OCI-LY3 (cell line): Measurements from ENCODE around the gene RASGRP4.

ENCODE experiments used
- H2AFZ ChIP-seq: fragments of 200-600, 300-600 bp; shearing (Covaris generic); 2 replicates; pipeline ENCODE4 v1.6.0; 2014; ENCODE audit warnings: antibody characterized with exemption, low read depth, low read length
- H3K27ac ChIP-seq: fragments of 200-600, 300-600 bp; sonication (generic); 2 replicates; pipeline ENCODE4 v1.5.1; 2014; ENCODE audit warnings: mild to moderate bottlenecking, low read length, moderate library complexity, mixed read lengths
- H3K27me3 ChIP-seq: fragments of 200-600, 300-600 bp; sonication (generic); 2 replicates; pipeline ENCODE4 v1.6.1; 2014; ENCODE audit warnings: low read depth, low read length, mixed read lengths
- H3K36me3 ChIP-seq: fragments of 200-600, 300-600 bp; sonication (generic); replicated peaks from 2 replicates; pipeline ENCODE3; 2014; ENCODE audit warnings: low read depth, low read length, mixed read lengths
- H3K4me1 ChIP-seq: fragments of 300-600, 200-600 bp; sonication (generic); 2 replicates; pipeline ENCODE4 v1.6.1; 2014; ENCODE audit warnings: low read length, mixed read lengths
- H3K4me2 ChIP-seq: fragments of 200-600, 300-600 bp; sonication (generic); 2 replicates; pipeline ENCODE4 v1.6.1; 2014; ENCODE audit warnings: low read length, mixed read lengths
- H3K4me3 ChIP-seq: fragments of 300-600, 200-600 bp; sonication (generic); 2 replicates; pipeline ENCODE4 v1.5.1; 2014; ENCODE audit warnings: antibody characterized with exemption, mild to moderate bottlenecking, low read length, moderate library complexity
- H3K79me2 ChIP-seq: fragments of 300-600, 200-600 bp; shearing (Covaris generic); 2 replicates; pipeline ENCODE4 v1.6.1; 2014; ENCODE audit warnings: mild to moderate bottlenecking, low read length, mixed read lengths
- H3K9ac ChIP-seq: fragments of 300-600, 200-600 bp; shearing (Covaris generic); 2 replicates; pipeline ENCODE4 v1.6.0; 2014; ENCODE audit warnings: mild to moderate bottlenecking, low read length, moderate library complexity
- H3K9me3 ChIP-seq: fragments of 200-600, 300-600 bp; shearing (Covaris generic); 2 replicates; pipeline ENCODE4 v1.6.1; 2014; ENCODE audit warnings: low read length, mixed read lengths; ENCODE audit not compliant: insufficient read depth
- H4K20me1 ChIP-seq: fragments of 200-600, 300-600 bp; sonication (generic); 2 replicates; pipeline ENCODE4 v1.6.1; 2016; ENCODE audit warnings: low read length, mixed read lengths; ENCODE audit not compliant: insufficient read depth
- CTCF ChIP-seq: fragments of 200-600, 300-600 bp; sonication (generic); IDR thresholded peaks from 2 replicates; pipeline ENCODE4 v1.5.1; 2014; ENCODE audit warnings: antibody characterized with exemption, low read length, low read depth
- EZH2phosphoT487 ChIP-seq: fragments of 200-600 bp; shearing (Covaris generic); IDR thresholded peaks from 2 replicates; pipeline ENCODE4 v1.6.1; 2018; ENCODE audit warnings: antibody characterized with exemption, mixed run types, low read depth

The RASGRP4 gene

GRCh38 chr19:38362076-38362945 lies 63.7 kb downstream of the RASGRP4 start:
- Histone ChIP-seq H3K4me2 (no peak overlapping the region), H3K4me1 (no peaks in the 10 kb centered on the region), H3K27me3 (peaks cover 7% of the 10 kb centered on the region), H3K4me3 (no peak overlapping the region), H3K9ac (no peak overlapping the region), H3K27ac (no peak overlapping the region), H3K79me2 (no peaks in the 10 kb centered on the region), H2AFZ (no peak overlapping the region), H3K9me3 (no peaks in the 10 kb centered on the region; the same call in 1 of the 2 replicates), H4K20me1 (no peaks in the 10 kb centered on the region), H3K36me3 (no peaks in the 10 kb centered on the region)
- TF ChIP-seq CTCF, result no peak
- TF ChIP-seq EZH2phosphoT487, result no peak

- TF ChIP-seq CTCF (no peak), EZH2phosphoT487 (no peak)
- no peak overlapping the region for H3K4me3 ChIP-seq
- no peak overlapping the region for H3K4me2 ChIP-seq
- H2AFZ ChIP-seq, result no peak overlapping the region
- no peaks in the 10 kb centered on the region for H3K4me1 ChIP-seq
- no peak overlapping the region for H3K27ac ChIP-seq
- no peaks in the 10 kb centered on the region for H4K20me1 ChIP-seq
- no peaks in the 10 kb centered on the region for H3K36me3 ChIP-seq
- no peak overlapping the region for H3K9ac ChIP-seq
- no peaks in the 10 kb centered on the region for H3K79me2 ChIP-seq
- H3K9me3 ChIP-seq, result no peaks in the 10 kb centered on the region; the same call in 1 of the 2 replicates
- H3K27me3 ChIP-seq, result peaks cover 7% of the 10 kb centered on the region
Measured at GRCh38 chr19:38361633-38362075, 64.4 kb downstream of the RASGRP4 start.

GRCh38 chr19:38360839-38361631 lies 65.0 kb downstream of the RASGRP4 start:
- Histone ChIP-seq H3K79me2 (no peaks in the 10 kb centered on the region), H3K9ac (no peak overlapping the region), H3K36me3 (no peaks in the 10 kb centered on the region), H3K4me1 (no peaks in the 10 kb centered on the region), H3K4me2 (no peak overlapping the region), H2AFZ (no peak overlapping the region), H3K27me3 (peaks cover 7% of the 10 kb centered on the region), H3K27ac (no peak overlapping the region), H3K9me3 (no peaks in the 10 kb centered on the region; the same call in 1 of the 2 replicates), H3K4me3 (no peak overlapping the region), H4K20me1 (no peaks in the 10 kb centered on the region)
- no peak for TF ChIP-seq EZH2phosphoT487
- no peak for TF ChIP-seq CTCF

- no peak overlapping the region for H2AFZ ChIP-seq
- H3K27me3 ChIP-seq, result peaks cover 7% of the 10 kb centered on the region
- no peak overlapping the region for H3K4me3 ChIP-seq
- H3K36me3 ChIP-seq, result no peaks in the 10 kb centered on the region
- no peaks in the 10 kb centered on the region; the same call in 1 of the 2 replicates for H3K9me3 ChIP-seq
- no peaks in the 10 kb centered on the region for H3K79me2 ChIP-seq
- H3K4me1 ChIP-seq, result no peaks in the 10 kb centered on the region
- H3K27ac ChIP-seq, result no peak overlapping the region
- no peak overlapping the region for H3K9ac ChIP-seq
- TF ChIP-seq EZH2phosphoT487 (no peak), CTCF (no peak)
- no peak overlapping the region for H3K4me2 ChIP-seq
- no peaks in the 10 kb centered on the region for H4K20me1 ChIP-seq
Measured at GRCh38 chr19:38360351-38360750, 65.7 kb downstream of the RASGRP4 start.
